Fibroblast of lung (primary cell): ENCODE results near the gene COA6.

Experiments used
- CTCF ChIP-seq, 2 donors: IDR thresholded peaks in 1 of 2; conservative IDR thresholded peaks in 1 of 2; 1 replicate in 1 of 2; 2 replicates in 1 of 2; pipeline ENCODE4 v1.5.1; 2011 to 2012; ENCODE audit warnings: low read length in 2 of 2, control low read depth in 1 of 2, inconsistent platforms in 1 of 2, low read depth in 1 of 2, mild to moderate bottlenecking in 1 of 2
- EZH2 ChIP-seq: IDR thresholded peaks from 2 replicates; pipeline ENCODE4 v1.5.1; 2012; ENCODE audit warnings: low read length, control low read depth, mild to moderate bottlenecking; ENCODE audit errors: missing control alignments

DNA sequence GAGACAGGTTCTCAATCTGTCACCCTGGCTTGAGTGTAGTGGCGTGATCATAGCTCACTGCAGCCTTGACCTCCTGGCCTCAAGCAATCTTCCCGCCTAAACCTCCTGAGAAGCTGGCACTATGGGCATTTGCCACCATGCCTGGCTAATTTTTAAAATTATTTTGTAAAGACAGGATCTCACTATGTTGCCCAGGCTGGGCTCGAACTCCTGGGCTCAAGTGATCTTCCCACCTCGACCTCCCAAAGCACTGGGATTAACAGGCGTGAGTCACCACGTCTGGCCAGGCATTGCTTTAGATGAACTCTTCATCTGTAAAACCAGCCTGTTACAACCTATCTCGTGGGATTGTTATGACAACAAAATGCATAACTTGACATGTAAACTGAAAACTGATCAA, 2.4 kb downstream of the COA6 start:
- TF ChIP-seq CTCF (conservative IDR thresholded peaks at IDR 0.05 in 1 of 2, IDR thresholded peaks at IDR 0.05 in 1 of 2; ENCODE audit: low read depth in 1 of 2, low read length in 2 of 2): no peak
- no peak for TF ChIP-seq EZH2
